Memory B cell (primary cell): ENCODE data around the gene MRPL38.
"Not testable (repeated sequence)": the region's sequence is repeated elsewhere in the genome, so short reads cannot be mapped to it uniquely, and the experiment has no call there.

Experiments used
- ATAC-seq: fragments of 150-1000 bp; cut with Tn5 transposase; 2 replicates; pipeline ENCODE4 v1.10.0; 2021; ENCODE audit warnings: low read depth, mild to moderate bottlenecking, moderate library complexity
- DNase-seq, 2 donors: peaks; one replicate each; pipeline ENCODE4 v3.0.0; 2022; ENCODE audit warnings: low spot score in 2 of 2
- H3K27ac Mint-ChIP-seq: one replicate; pipeline ENCODE4 v1.8.0; 2022; ENCODE audit warnings: mild to moderate bottlenecking, moderate library complexity, mixed read lengths
- H3K27me3 Mint-ChIP-seq: one replicate; pipeline ENCODE4 v1.8.0; 2022; ENCODE audit warnings: mixed read lengths
- H3K36me3 Mint-ChIP-seq: one replicate; pipeline ENCODE4 v1.8.0; 2022; ENCODE audit warnings: mild to moderate bottlenecking, mixed read lengths
- H3K4me1 Mint-ChIP-seq: one replicate; pipeline ENCODE4 v1.8.0; 2022; ENCODE audit warnings: mixed read lengths
- H3K4me3 Mint-ChIP-seq: one replicate; pipeline ENCODE4 v1.8.0; 2022; ENCODE audit warnings: mild to moderate bottlenecking, moderate library complexity, mixed read lengths
- H3K9me3 Mint-ChIP-seq: one replicate; pipeline ENCODE4 v1.8.0; 2022; ENCODE audit warnings: mixed read lengths

MRPL38 gene

DNA sequence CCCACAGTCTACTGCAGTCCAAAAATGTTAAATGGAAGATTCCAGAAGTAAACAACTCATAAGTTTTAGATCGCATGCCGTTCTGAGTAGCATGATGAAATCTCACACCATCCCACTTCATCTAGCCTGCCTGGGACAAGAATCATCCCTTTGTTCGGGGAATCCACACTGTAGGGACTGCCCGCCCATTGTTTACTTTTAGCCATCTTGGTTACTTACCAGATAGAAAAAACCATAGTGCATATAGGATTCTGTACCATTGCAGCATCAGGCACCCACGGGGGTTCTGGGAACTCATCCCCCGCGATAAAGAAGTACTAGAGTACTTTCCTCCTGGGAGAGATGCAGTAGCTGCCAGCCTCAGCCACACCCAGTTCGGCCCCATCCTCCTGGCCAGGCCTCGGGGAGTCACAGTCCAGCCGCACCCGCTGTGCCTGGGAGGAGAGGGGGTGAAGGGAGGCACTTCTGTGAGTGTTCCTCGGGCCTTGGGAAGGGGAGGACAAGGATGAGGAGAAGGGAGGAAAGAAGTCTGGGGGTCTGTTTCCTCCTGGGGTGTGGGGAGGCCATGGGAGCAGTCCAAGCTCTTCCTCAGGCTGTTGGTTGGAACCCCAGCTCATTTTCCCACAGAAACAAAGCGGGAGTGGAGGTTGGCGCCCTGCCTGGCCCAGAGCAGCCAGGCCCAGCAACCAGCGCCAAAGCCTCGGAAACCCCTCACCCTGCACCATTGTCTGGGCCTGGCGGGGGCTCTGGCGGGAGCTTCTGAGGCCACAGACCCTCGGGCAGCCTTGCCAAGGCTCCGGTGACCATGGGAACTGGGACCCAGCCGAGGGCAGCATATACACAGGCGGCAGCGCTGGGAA is 35.2 kb downstream of the MRPL38 start:
- Mint-ChIP-seq H3K4me3 (no peak overlapping the region), H3K36me3 (no peaks in the 10 kb centered on the region), H3K9me3 (no peaks in the 10 kb centered on the region), H3K27me3 (no peaks in the 10 kb centered on the region), H3K4me1 (peaks cover 6% of the 10 kb centered on the region), H3K27ac (no peak overlapping the region)
- DNase-seq (no peak), ATAC-seq (no peak)

DNA sequence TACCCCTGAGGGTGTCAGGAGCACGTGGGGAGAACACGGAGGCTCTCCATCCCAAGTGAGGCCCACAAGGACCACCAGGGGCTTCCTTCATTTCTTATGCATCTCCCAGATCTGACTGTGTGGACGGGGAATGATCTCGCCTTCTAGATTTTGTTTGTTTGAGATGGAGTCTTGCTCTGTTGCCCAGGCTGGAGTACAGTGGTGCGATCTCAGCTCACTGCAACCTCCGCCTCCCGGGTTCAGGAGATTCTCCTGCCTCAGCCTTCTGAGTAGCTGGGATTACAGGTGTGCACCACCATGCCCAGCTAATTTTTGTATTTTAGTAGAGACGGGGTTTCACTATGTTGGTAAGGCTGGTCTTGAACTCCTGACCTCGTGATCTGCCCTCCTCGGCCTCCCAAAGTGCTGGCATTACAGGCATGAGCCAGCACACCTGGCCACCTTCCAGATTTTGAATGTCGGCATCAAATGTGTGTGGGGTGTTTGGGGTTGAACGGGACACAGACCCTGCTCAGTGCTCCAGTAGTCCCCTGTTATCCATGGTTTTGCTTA is 35.9 kb downstream of the MRPL38 start:
- peaks cover 11% of the 10 kb centered on the region for H3K4me1 Mint-ChIP-seq
- not testable (repeated sequence) for H3K9me3 Mint-ChIP-seq, H3K27ac Mint-ChIP-seq, ATAC-seq, H3K4me3 Mint-ChIP-seq, DNase-seq, H3K36me3 Mint-ChIP-seq, H3K27me3 Mint-ChIP-seq

DNA sequence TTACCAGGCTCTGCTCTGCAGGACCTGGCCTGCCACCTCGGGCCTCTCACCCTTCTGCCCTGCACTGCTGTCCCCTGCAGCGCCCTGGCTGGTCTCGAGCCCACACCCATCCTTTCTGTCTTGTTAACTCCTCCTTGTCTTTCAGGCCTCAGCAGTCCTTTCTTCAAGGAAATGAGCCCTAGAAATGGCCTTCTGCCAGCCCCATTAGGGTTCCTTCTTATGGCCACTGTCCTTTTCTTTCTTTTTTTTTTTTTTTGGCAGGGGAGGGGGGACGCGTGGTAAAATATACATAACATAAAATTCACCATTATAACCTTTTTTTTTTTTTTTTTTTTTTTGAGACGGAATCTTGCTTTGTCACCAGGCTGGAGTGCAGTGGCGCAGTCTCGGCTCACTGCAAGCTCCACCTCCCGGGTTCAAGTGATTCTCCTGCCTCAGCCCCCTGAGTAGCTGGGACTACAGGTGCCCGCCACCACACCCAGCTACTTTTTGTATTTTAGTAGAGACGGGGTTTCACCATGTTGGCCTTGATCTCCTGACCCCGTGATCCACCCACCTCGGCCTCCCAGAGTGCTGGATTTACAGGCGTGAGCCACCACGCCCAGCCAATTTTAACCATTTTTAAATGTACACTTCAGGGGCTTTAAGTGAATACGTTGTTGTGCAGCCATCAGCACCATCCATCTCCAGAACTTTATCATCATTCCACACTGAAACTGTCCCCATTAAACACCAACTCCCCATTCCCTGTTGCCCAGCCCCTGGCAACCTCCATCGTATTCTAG is 39.1 kb downstream of the MRPL38 start:
- DNase-seq, H3K36me3 Mint-ChIP-seq, H3K9me3 Mint-ChIP-seq, H3K27me3 Mint-ChIP-seq, H3K4me3 Mint-ChIP-seq, ATAC-seq: not testable (repeated sequence)
- H3K4me1 Mint-ChIP-seq = peaks cover 13% of the 10 kb centered on the region
- H3K27ac Mint-ChIP-seq = peak overlapping the region; percentile 93

DNA sequence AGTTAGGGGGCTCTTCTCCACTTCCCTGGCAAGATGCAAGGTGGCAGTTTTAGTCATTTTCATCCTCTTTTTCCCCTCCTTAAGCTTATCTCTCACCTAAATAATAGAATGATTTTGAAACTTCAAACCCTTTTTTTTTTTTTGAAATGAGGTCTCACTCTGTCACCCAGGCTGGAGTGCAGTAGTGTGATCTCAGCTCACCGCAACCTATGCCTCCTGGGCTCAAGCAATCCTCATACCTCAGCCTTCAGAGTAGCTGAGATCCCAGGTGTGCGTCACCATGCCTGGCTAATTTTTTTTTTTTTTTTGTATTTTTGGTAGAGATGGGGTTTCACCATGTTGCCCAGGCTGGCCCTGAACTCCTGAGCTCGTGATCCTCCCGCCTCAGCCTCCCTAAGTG is 39.8 kb downstream of the MRPL38 start:
- H3K9me3 Mint-ChIP-seq, H3K36me3 Mint-ChIP-seq, DNase-seq, H3K27me3 Mint-ChIP-seq: not testable (repeated sequence)
- Mint-ChIP-seq H3K4me1 (peaks cover 13% of the 10 kb centered on the region), H3K4me3 (peak overlapping the region; percentile 21), H3K27ac (peak overlapping the region; percentile 93)
- peak; percentile 28 for ATAC-seq

DNA sequence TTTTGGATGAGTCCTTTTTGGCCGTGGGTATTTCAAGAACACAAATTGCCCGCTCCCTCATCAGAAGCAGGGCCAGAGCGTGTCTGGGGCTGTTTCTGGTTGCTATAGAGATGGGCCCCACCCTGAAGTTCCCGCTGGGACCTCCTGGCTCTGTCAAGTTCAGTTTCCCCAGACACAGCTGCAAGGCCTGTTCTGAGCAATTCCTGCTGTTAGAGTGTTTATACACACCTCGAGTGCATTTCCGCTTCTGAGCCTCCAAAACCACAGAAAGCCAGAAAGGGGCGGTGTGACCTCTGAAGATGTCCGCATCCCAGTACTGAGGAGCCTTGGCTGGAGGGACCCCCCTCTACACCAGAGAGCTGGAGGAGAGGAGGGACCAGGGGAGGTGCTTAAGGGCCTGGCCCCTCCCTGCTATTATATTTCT is 40.2 kb downstream of the MRPL38 start:
- no peaks in the 10 kb centered on the region for H3K36me3 Mint-ChIP-seq

DNA sequence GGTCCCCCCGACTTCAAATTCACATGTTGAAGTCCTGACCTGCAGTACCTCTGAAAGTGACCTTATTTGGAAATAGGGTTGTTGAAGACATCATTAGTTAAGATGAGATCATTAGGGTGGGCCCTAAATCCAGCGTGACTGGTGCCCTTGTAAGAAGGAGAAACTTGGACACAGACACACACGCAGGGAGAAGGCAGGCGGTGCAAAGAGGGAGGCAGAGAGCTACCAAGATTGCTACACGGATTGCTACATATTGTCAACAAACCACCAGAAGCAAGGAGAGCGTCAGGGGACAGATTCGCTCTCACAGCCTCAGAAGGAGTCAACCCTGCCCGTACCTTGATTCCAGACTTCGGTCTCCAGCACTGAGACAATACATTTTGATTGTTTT is 42.8 kb downstream of the MRPL38 start:
- Mint-ChIP-seq H3K27me3 (no peaks in the 10 kb centered on the region), H3K9me3 (no peaks in the 10 kb centered on the region), H3K36me3 (no peaks in the 10 kb centered on the region), H3K4me1 (peaks cover 26% of the 10 kb centered on the region), H3K4me3 (no peak overlapping the region), H3K27ac (peak overlapping the region; percentile 65)
- no peak for ATAC-seq
- DNase-seq = no peak

More for the DNA sequence above, 40.2 kb downstream of the MRPL38 start:
- H3K27me3 Mint-ChIP-seq = no peaks in the 10 kb centered on the region
- H3K9me3 Mint-ChIP-seq = no peaks in the 10 kb centered on the region
- peaks cover 13% of the 10 kb centered on the region for H3K4me1 Mint-ChIP-seq
- peak overlapping the region; percentile 93 for H3K27ac Mint-ChIP-seq
- ATAC-seq (peak; percentile 90), DNase-seq (peak; percentile 55 to 62)
- peak overlapping the region; percentile 52 for H3K4me3 Mint-ChIP-seq

DNA sequence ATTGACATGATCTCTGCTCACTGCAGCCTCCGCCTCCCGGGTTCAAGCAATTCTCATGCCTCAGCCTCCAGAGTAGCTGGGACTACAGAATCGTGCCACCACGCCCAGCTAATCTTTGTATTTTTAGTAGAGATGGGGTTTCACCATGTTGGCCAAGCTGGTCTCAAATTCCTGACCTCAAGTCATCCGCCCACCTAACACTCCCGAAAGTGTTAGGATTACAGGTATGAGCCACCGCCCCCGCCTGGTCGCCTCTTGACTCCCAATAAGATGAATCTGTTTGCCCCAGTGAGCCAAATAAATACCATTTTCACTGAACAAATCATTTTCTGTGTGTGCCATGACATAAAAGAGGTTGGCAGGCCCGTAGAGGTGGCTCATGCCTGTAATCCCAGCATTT is 45.3 kb downstream of the MRPL38 start:
- peak overlapping the region; percentile 81 for H3K27ac Mint-ChIP-seq
- H3K4me3 Mint-ChIP-seq, H3K36me3 Mint-ChIP-seq, ATAC-seq, H3K27me3 Mint-ChIP-seq, H3K9me3 Mint-ChIP-seq, DNase-seq: not testable (repeated sequence)
- H3K4me1 Mint-ChIP-seq = peaks cover 22% of the 10 kb centered on the region

DNA sequence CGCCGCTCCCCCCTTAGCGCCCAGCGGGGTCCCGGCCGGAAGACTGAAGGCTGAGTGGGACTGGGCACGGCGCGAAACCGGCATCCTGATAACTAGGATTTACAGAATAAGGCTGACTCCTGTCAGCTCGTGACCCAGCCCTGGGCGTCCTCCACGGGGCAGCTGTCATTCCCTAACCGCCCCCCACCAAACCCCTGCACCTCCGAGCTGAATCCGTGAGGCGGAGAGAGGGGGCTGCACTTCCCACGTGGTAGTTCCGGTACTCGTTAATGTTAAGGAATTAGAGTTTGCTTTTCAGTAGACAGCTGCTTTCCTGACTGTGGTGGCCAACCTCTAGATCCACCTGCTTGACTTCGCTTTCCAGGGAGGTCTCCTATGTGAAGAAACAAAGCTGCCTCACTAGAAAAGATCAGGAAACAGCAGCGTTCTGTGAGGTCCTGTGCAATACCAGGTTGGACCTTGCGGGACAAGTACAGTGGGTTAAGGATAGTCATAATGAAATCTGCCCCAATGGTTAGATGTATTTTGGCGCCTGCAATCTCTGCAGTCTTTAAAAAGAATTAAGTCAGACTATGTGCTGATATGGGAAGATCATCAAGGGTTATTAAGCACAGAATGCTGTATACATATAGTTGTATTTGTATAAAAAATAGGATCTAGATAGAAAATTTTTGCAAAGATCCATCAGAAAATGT is 48.5 kb downstream of the MRPL38 start:
- Mint-ChIP-seq H3K9me3 (no peaks in the 10 kb centered on the region), H3K4me3 (no peak overlapping the region), H3K4me1 (peaks cover 21% of the 10 kb centered on the region), H3K27ac (no peak overlapping the region), H3K36me3 (no peaks in the 10 kb centered on the region), H3K27me3 (no peaks in the 10 kb centered on the region)
- ATAC-seq (no peak), DNase-seq (no peak)

DNA sequence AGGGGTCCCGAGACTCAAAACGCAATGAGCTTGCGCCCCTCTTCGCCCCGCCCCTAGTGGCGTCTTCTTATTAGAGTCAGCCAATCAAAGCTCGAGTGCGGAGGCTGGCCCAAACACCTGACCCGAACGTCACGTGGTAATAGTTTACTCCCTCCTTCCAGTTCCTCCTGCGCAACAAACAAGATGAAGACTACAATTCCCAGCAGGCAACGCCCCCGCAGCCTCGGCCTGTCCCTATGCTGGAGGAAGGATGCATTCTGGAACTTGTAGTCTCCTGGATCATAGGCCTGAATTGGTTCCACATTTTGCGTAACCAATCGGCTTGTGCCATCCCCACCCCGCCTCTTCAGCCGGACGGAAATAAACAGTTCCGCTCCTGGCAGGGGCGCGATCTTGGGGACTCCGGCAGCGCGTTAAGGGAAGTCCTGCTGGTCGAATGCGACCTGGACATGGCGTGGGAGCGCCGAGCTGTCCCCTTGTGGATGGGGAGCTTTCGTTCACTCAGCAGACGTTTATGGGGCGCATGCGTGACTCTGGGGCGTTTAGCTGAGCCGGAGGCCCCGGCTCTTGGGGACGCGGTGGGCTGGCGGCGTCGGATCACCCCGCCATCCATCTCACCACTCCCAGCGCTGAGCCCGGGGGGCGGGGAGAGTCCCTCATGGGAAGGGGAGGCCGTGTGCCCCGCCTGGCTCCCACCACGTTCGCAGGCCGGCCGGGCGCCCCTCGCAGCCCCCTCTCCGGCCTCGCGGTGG is 49.2 kb downstream of the MRPL38 start, which contains the start of gene WBP2:
TSS of gene WBP2 (minus strand) at position 26 of the 752 bp plus-strand sequence. CDS start 38 bp downstream, outside the sequence.
- ATAC-seq = peak; percentile 80
- H3K27ac Mint-ChIP-seq = no peak within 1 kb of the TSS
- no peaks in the 10 kb centered on the region for H3K27me3 Mint-ChIP-seq
- H3K9me3 Mint-ChIP-seq = no peaks in the 10 kb centered on the region
- H3K4me1 Mint-ChIP-seq = peaks cover 21% of the 10 kb centered on the region
- H3K36me3 Mint-ChIP-seq = no peaks in the 10 kb centered on the region
- H3K4me3 Mint-ChIP-seq = no peak within 1 kb of the TSS
- peak; percentile 85 to 97 for DNase-seq

DNA sequence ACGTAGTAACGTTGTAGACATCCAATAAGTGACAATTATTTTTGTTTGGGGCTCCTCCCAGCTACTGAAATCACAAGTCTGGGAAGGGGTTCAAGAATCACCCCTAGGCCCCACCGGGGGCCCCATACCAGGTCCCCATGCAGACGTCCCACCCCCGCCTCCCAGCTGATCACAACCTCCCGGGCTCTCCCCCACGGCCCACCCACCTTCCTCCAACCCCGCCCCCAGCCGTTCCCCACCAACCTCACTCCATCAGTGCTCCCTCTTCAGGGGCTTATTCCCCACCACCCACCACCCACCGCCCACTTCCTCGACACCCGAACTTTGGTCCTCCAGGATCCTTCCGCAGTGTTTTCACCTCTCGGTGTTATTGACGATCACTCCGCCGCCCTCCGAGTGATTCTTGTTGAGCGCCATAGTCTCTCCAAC is 49.8 kb downstream of the MRPL38 start:
- Mint-ChIP-seq H3K36me3 (peaks cover under 1% of the 10 kb centered on the region), H3K4me1 (peaks cover 21% of the 10 kb centered on the region), H3K27me3 (no peaks in the 10 kb centered on the region), H3K27ac (no peak overlapping the region), H3K4me3 (no peak overlapping the region), H3K9me3 (no peaks in the 10 kb centered on the region)
- ATAC-seq = peak; percentile 0
- no peak for DNase-seq

DNA sequence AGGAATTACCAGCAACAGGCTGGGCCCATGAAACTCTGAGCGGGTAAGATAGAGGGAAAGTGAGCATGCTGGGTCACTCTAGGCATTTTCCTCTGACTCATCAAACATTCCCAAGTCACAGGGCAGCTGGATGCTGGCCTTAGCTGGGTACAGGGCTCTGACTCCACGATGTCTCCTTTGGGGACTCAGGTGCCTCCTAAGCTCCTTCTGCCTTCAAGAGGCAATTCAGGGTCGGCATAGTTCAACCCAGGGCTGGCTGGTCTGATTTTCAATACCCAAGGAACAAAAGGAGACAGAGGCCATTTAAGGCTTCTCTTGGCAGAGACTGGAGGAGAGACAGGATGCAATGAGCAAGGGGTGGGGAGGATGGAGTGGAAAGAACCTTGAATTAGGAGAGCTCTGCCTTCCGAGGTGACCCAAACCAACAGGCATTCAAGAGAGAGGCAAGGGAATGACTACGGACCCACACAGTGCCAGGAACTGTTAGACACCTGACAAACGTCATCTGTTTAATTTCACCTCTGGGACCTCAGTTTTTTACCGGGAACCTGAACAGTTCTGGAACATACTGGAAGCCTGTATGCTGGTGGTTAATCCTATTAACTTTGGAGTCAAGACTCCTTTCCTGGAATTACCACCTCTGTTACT is 50.5 kb downstream of the MRPL38 start:
- H3K27me3 Mint-ChIP-seq = no peaks in the 10 kb centered on the region
- H3K36me3 Mint-ChIP-seq = peaks cover 5% of the 10 kb centered on the region
- ATAC-seq (no peak), DNase-seq (no peak)
- H3K9me3 Mint-ChIP-seq = no peaks in the 10 kb centered on the region
- no peak overlapping the region for H3K4me3 Mint-ChIP-seq
- H3K4me1 Mint-ChIP-seq = peaks cover 20% of the 10 kb centered on the region
- H3K27ac Mint-ChIP-seq = no peak overlapping the region

DNA sequence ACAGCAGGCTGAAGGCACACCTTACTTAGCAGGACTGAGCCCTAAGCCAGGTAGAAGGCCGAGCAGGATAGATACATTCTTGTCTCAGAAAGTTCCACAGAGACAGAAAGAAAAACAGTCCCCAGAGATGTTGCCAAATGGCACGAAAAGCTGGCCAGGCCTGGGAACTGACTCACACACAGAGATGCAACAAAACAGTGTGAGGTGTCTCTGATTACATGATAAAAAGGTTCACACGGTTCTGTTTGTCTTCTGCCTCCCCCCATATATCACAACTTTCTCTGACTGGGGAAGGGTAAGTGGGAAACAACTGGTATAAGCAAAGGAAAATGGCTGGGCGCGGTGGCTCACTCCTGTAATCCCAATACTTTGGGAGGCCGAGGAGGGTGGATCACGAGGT is 51.3 kb downstream of the MRPL38 start:
- Mint-ChIP-seq H3K27ac (no peak overlapping the region), H3K27me3 (no peaks in the 10 kb centered on the region), H3K9me3 (no peaks in the 10 kb centered on the region), H3K4me3 (peak overlapping the region; percentile 65), H3K36me3 (peaks cover 6% of the 10 kb centered on the region), H3K4me1 (peaks cover 15% of the 10 kb centered on the region)
- DNase-seq = no peak
- ATAC-seq = no peak

DNA sequence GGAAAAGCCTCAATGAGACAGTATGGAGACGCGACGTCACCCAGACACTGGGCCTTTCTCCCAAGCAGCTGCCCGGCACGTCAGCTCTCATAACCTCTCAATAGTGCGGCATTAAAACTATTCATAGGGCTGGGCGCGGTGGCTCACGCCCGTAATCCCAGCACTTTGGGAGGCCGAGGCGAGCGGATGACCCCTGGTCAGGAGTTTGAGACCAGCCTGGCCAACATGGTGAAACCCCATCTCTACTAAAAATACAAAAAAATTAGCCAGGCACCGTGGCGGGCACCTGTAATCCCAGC is 53.0 kb downstream of the MRPL38 start:
- not testable (repeated sequence) for ATAC-seq, H3K27ac Mint-ChIP-seq, H3K4me3 Mint-ChIP-seq, DNase-seq, H3K27me3 Mint-ChIP-seq, H3K9me3 Mint-ChIP-seq
- H3K36me3 Mint-ChIP-seq = peaks cover 12% of the 10 kb centered on the region
- peaks cover 15% of the 10 kb centered on the region for H3K4me1 Mint-ChIP-seq
